ENCODE results near the gene AGMO. TPM values are rescaled to one million over a fixed set of nuclear protein-coding genes. Genes with fewer than 3 reads are reported as not detected.
"Not testable (repeated sequence)": the region's sequence is repeated elsewhere in the genome, so short reads cannot be mapped to it uniquely, and the experiment has no call there.

Gene AGMO
- total RNA-seq, 2 experiments from 2014 or later, result not detected

GRCh38 chr7:15323550-15323949 lies 238.3 kb downstream of the AGMO start:
- ChIA-PET CTCF (no interaction called here), POLR2A (no interaction called here)
- Mint-ChIP-seq H3K4me3 (no peak overlapping the region), H3K36me3 (ENCODE audit: low read depth) (no peaks in the 10 kb centered on the region), H3K27me3 (no peaks in the 10 kb centered on the region), H3K4me1 (no peaks in the 10 kb centered on the region), H3K9me3 (ENCODE audit: low read depth) (no peaks in the 10 kb centered on the region), H3K27ac (no peak overlapping the region)
- DNase-seq (no peak), ATAC-seq (no peak)
- intact Hi-C loops (cut with DNase I, micrococcal nuclease), result no loop called here

GRCh38 chr7:15317215-15317614 lies 244.6 kb downstream of the AGMO start:
- ATAC-seq, result no peak

GRCh38 chr7:15315678-15316077 lies 246.1 kb downstream of the AGMO start:
- no peak for DNase-seq
- Mint-ChIP-seq H3K4me3 (no peak overlapping the region), H3K4me1 (no peaks in the 10 kb centered on the region), H3K27me3 (no peaks in the 10 kb centered on the region), H3K9me3 (ENCODE audit: low read depth) (peaks cover 2% of the 10 kb centered on the region), H3K36me3 (ENCODE audit: low read depth) (no peaks in the 10 kb centered on the region), H3K27ac (no peak overlapping the region)
- ChIA-PET CTCF (no interaction called here), POLR2A (no interaction called here)
- intact Hi-C loops (cut with DNase I, micrococcal nuclease), result no loop called here
- ATAC-seq, result no peak

More at GRCh38 chr7:15317215-15317614, 244.6 kb downstream of the AGMO start:
- H3K27ac Mint-ChIP-seq, result no peak overlapping the region
- peaks cover 2% of the 10 kb centered on the region for H3K9me3 Mint-ChIP-seq (ENCODE audit: low read depth)
- H3K27me3 Mint-ChIP-seq, result no peaks in the 10 kb centered on the region
- no peak overlapping the region for H3K4me3 Mint-ChIP-seq
- ChIA-PET CTCF (no interaction called here), POLR2A (no interaction called here)
- intact Hi-C loops (cut with DNase I, micrococcal nuclease), result no loop called here
- no peaks in the 10 kb centered on the region for H3K4me1 Mint-ChIP-seq
- DNase-seq, result no peak
- H3K36me3 Mint-ChIP-seq (ENCODE audit: low read depth), result no peaks in the 10 kb centered on the region

GRCh38 chr7:15314922-15315321 lies 246.9 kb downstream of the AGMO start:
- no peak for DNase-seq
- H3K4me3 Mint-ChIP-seq, result no peak overlapping the region
- no peaks in the 10 kb centered on the region for H3K36me3 Mint-ChIP-seq (ENCODE audit: low read depth)
- intact Hi-C loops (cut with DNase I, micrococcal nuclease), result no loop called here
- CTCF ChIA-PET, result no interaction called here
- no peaks in the 10 kb centered on the region for H3K27me3 Mint-ChIP-seq
- H3K4me1 Mint-ChIP-seq, result no peaks in the 10 kb centered on the region
- ATAC-seq, result no peak
- H3K27ac Mint-ChIP-seq, result no peak overlapping the region
- POLR2A ChIA-PET, result no interaction called here
- peaks cover 2% of the 10 kb centered on the region for H3K9me3 Mint-ChIP-seq (ENCODE audit: low read depth)

- no peak for ATAC-seq
- Mint-ChIP-seq H3K27me3 (no peaks in the 10 kb centered on the region), H3K27ac (no peak overlapping the region), H3K36me3 (ENCODE audit: low read depth) (no peaks in the 10 kb centered on the region), H3K4me1 (no peaks in the 10 kb centered on the region), H3K9me3 (ENCODE audit: low read depth) (peaks cover 2% of the 10 kb centered on the region), H3K4me3 (no peak overlapping the region)
- intact Hi-C loops (cut with DNase I, micrococcal nuclease), result no loop called here
- ChIA-PET CTCF (interaction anchor here (0.6 kb wide), 1 partner anchor 318 kb away, joined by 3 read pairs; no protein-coding TSS in a partner anchor), POLR2A (no interaction called here)
- no peak for DNase-seq
Observed at GRCh38 chr7:15313361-15313760, 248.5 kb downstream of the AGMO start.

- Mint-ChIP-seq H3K27ac (no peak overlapping the region), H3K4me3 (no peak overlapping the region), H3K9me3 (ENCODE audit: low read depth) (peaks cover 2% of the 10 kb centered on the region), H3K36me3 (ENCODE audit: low read depth) (no peaks in the 10 kb centered on the region), H3K27me3 (no peaks in the 10 kb centered on the region), H3K4me1 (no peaks in the 10 kb centered on the region)
- intact Hi-C loops (cut with DNase I, micrococcal nuclease), result loop anchor here in 1 of 2 experiments (5.0 kb wide), 1 partner anchor 757 kb away; no protein-coding TSS in a partner anchor
- ChIA-PET CTCF (no interaction called here), POLR2A (no interaction called here)
- ATAC-seq (no peak), DNase-seq (no peak)
Observed at GRCh38 chr7:15309872-15310271, 251.9 kb downstream of the AGMO start.

GRCh38 chr7:15308821-15309220 lies 253.0 kb downstream of the AGMO start:
- CTCF ChIA-PET, result no interaction called here
- Mint-ChIP-seq H3K4me3 (no peak overlapping the region), H3K9me3 (ENCODE audit: low read depth) (no peaks in the 10 kb centered on the region), H3K27me3 (no peaks in the 10 kb centered on the region), H3K4me1 (no peaks in the 10 kb centered on the region), H3K36me3 (ENCODE audit: low read depth) (no peaks in the 10 kb centered on the region), H3K27ac (no peak overlapping the region)
- DNase-seq (no peak), ATAC-seq (no peak)
- intact Hi-C loops (cut with DNase I, micrococcal nuclease), result loop anchor here in 1 of 2 experiments (5.0 kb wide), 1 partner anchor 758 kb away; no protein-coding TSS in a partner anchor
- POLR2A ChIA-PET, result no interaction called here

GRCh38 chr7:15306296-15306695 lies 255.5 kb downstream of the AGMO start:
- no peak overlapping the region for H3K4me3 Mint-ChIP-seq
- no peaks in the 10 kb centered on the region for H3K4me1 Mint-ChIP-seq
- no peaks in the 10 kb centered on the region for H3K36me3 Mint-ChIP-seq (ENCODE audit: low read depth)
- no peaks in the 10 kb centered on the region for H3K9me3 Mint-ChIP-seq (ENCODE audit: low read depth)
- intact Hi-C loops (cut with DNase I, micrococcal nuclease), result loop anchor here in 1 of 2 experiments (5.0 kb wide), 1 partner anchor 761 kb away; no protein-coding TSS in a partner anchor
- POLR2A ChIA-PET, result no interaction called here
- H3K27me3 Mint-ChIP-seq, result no peaks in the 10 kb centered on the region
- ATAC-seq (no peak), DNase-seq (no peak)
- CTCF ChIA-PET, result no interaction called here
- H3K27ac Mint-ChIP-seq, result no peak overlapping the region

- no peak overlapping the region for H3K27ac Mint-ChIP-seq
- no peaks in the 10 kb centered on the region for H3K36me3 Mint-ChIP-seq (ENCODE audit: low read depth)
- H3K4me1 Mint-ChIP-seq, result no peaks in the 10 kb centered on the region
- POLR2A ChIA-PET, result no interaction called here
- intact Hi-C loops (cut with DNase I, micrococcal nuclease), result loop anchor here (1.0 to 5.0 kb wide), 3 partner anchors 416 to 766 kb away; no protein-coding TSS in a partner anchor
- ATAC-seq, result no peak
- peak; percentile 25 for DNase-seq
- CTCF ChIA-PET, result no interaction called here
- H3K4me3 Mint-ChIP-seq, result no peak overlapping the region
- H3K9me3 Mint-ChIP-seq (ENCODE audit: low read depth), result no peaks in the 10 kb centered on the region
- no peaks in the 10 kb centered on the region for H3K27me3 Mint-ChIP-seq
Observed at GRCh38 chr7:15305002-15305600, 256.7 kb downstream of the AGMO start.

- no peaks in the 10 kb centered on the region for H3K36me3 Mint-ChIP-seq (ENCODE audit: low read depth)
- no peaks in the 10 kb centered on the region for H3K4me1 Mint-ChIP-seq
- ChIA-PET POLR2A (no interaction called here), CTCF (no interaction called here)
- no peak for DNase-seq
- peaks cover 2% of the 10 kb centered on the region for H3K9me3 Mint-ChIP-seq (ENCODE audit: low read depth)
- no peak overlapping the region for H3K4me3 Mint-ChIP-seq
- ATAC-seq, result no peak
- intact Hi-C loops (cut with DNase I, micrococcal nuclease), result no loop called here
- H3K27ac Mint-ChIP-seq, result no peak overlapping the region
- no peaks in the 10 kb centered on the region for H3K27me3 Mint-ChIP-seq
Observed at GRCh38 chr7:15303357-15303756, 258.5 kb downstream of the AGMO start.

GRCh38 chr7:15300986-15301385 lies 260.8 kb downstream of the AGMO start:
- H3K4me1 Mint-ChIP-seq; DNase-seq; H3K4me3 Mint-ChIP-seq; POLR2A ChIA-PET; H3K27me3 Mint-ChIP-seq; intact Hi-C loops (cut with DNase I, micrococcal nuclease); H3K27ac Mint-ChIP-seq; ATAC-seq; H3K36me3 Mint-ChIP-seq (ENCODE audit: low read depth); H3K9me3 Mint-ChIP-seq (ENCODE audit: low read depth): not testable (repeated sequence)
- CTCF ChIA-PET, result interaction anchor here (0.7 kb wide), 1 partner anchor 26 kb away, joined by 3 read pairs; no protein-coding TSS in a partner anchor

GRCh38 chr7:15292138-15292537 lies 269.7 kb downstream of the AGMO start:
- ChIA-PET CTCF (interaction anchor here (0.8 kb wide), 1 partner anchor 11 kb away, joined by 3 read pairs; no protein-coding TSS in a partner anchor), POLR2A (no interaction called here)
- Mint-ChIP-seq H3K36me3 (ENCODE audit: low read depth) (no peaks in the 10 kb centered on the region), H3K27me3 (no peaks in the 10 kb centered on the region), H3K27ac (no peak overlapping the region), H3K4me1 (no peaks in the 10 kb centered on the region), H3K9me3 (ENCODE audit: low read depth) (no peaks in the 10 kb centered on the region), H3K4me3 (no peak overlapping the region)
- no peak for DNase-seq
- ATAC-seq, result no peak
- intact Hi-C loops (cut with DNase I, micrococcal nuclease), result no loop called here
